CD4-positive, alpha-beta T cell treated with Interleukin-21 for 1 hour (primary cell): ENCODE measurements around the gene CADPS2.
"Not testable (repeated sequence)": the region's sequence is repeated elsewhere in the genome, so short reads cannot be mapped to it uniquely, and the experiment has no call there.

ENCODE experiments used
- DNase-seq: peaks from one replicate; pipeline ENCODE4 v3.0.0-alpha.2; 2020

Gene CADPS2

GRCh38 chr7:122702872-122703510 lies 183.3 kb downstream of the CADPS2 start, which contains the start of gene RNF148:
RNF148 (minus strand) TSS chr7:122702922; CDS start chr7:122702750, 172 bp downstream.
- DNase-seq = no peak

GRCh38 chr7:122699017-122699416 lies 187.2 kb downstream of the CADPS2 start, which contains the start of gene RNF133:
RNF133 (minus strand) TSS chr7:122699117; CDS start chr7:122698918, 199 bp downstream.
- DNase-seq = no peak

- no peak for DNase-seq
These were observed 190.4 kb downstream of the CADPS2 start for GRCh38 chr7:122695816-122696215.

- DNase-seq = no peak
These were observed 191.6 kb downstream of the CADPS2 start for GRCh38 chr7:122694697-122695096.

GRCh38 chr7:122692769-122693309 lies 193.4 kb downstream of the CADPS2 start:
- DNase-seq = no peak

GRCh38 chr7:122691569-122692235 lies 194.6 kb downstream of the CADPS2 start:
- DNase-seq = no peak

GRCh38 chr7:122689346-122690109 lies 196.7 kb downstream of the CADPS2 start:
- no peak for DNase-seq

GRCh38 chr7:122688400-122688998 lies 197.8 kb downstream of the CADPS2 start:
- DNase-seq = no peak

- no peak for DNase-seq
These were observed 199.8 kb downstream of the CADPS2 start for GRCh38 chr7:122686360-122686878.

GRCh38 chr7:122684504-122684903 lies 201.8 kb downstream of the CADPS2 start:
- no peak for DNase-seq

- no peak for DNase-seq
These were observed 203.3 kb downstream of the CADPS2 start for GRCh38 chr7:122682815-122683550.

GRCh38 chr7:122681186-122681585 lies 205.1 kb downstream of the CADPS2 start:
- not testable (repeated sequence) for DNase-seq

- DNase-seq = no peak
These were observed 206.4 kb downstream of the CADPS2 start for GRCh38 chr7:122679813-122680212.

GRCh38 chr7:122679269-122679709 lies 207.0 kb downstream of the CADPS2 start:
- not testable (repeated sequence) for DNase-seq

GRCh38 chr7:122677149-122677548 lies 209.1 kb downstream of the CADPS2 start:
- no peak for DNase-seq

GRCh38 chr7:122676466-122676865 lies 209.8 kb downstream of the CADPS2 start:
- no peak for DNase-seq

GRCh38 chr7:122675621-122676020 lies 210.6 kb downstream of the CADPS2 start:
- DNase-seq = no peak

- DNase-seq = no peak
These were observed 211.2 kb downstream of the CADPS2 start for GRCh38 chr7:122675011-122675410.

GRCh38 chr7:122674502-122674901 lies 211.8 kb downstream of the CADPS2 start:
- DNase-seq = no peak

GRCh38 chr7:122673951-122674350 lies 212.3 kb downstream of the CADPS2 start:
- no peak for DNase-seq

- no peak for DNase-seq
These were observed 213.7 kb downstream of the CADPS2 start for GRCh38 chr7:122672536-122672935.

- no peak for DNase-seq
These were observed 222.5 kb downstream of the CADPS2 start for GRCh38 chr7:122663733-122664132.
